Neural cell (in vitro differentiated cells): ENCODE measurements around the gene GBA2.

Experiments
- EZH2 ChIP-seq: fragments of 200-600, 300-800 bp; shearing (Covaris generic), sonication (generic); IDR thresholded peaks from 2 replicates; pipeline ENCODE4 v1.6.1; 2014; ENCODE audit warnings: antibody characterized with exemption, low read length, borderline replicate concordance, mild to moderate bottlenecking; ENCODE audit not compliant: insufficient read depth, poor library complexity, severe bottlenecking
- POLR2AphosphoS5 ChIP-seq: IDR thresholded peaks from 2 replicates; pipeline ENCODE4 v1.6.1; 2012
- REST ChIP-seq: IDR thresholded peaks from 2 replicates; pipeline ENCODE4 v1.6.1; 2012; ENCODE audit warnings: borderline replicate concordance
- SMC3 ChIP-seq: fragments of 450-650 bp; conservative IDR thresholded peaks from 2 replicates; pipeline ENCODE4 v1.6.1; 2014; ENCODE audit warnings: antibody characterized with exemption, mild to moderate bottlenecking, moderate library complexity; ENCODE audit not compliant: poor library complexity
- TF ChIP-seq, protein P1 (sequence below): fragments of 450-650 bp; IDR thresholded peaks from 2 replicates; pipeline ENCODE4 v1.5.1; 2014; ENCODE audit warnings: antibody characterized with exemption, mild to moderate bottlenecking, moderate library complexity; ENCODE audit not compliant: poor library complexity, severe bottlenecking

DNA sequence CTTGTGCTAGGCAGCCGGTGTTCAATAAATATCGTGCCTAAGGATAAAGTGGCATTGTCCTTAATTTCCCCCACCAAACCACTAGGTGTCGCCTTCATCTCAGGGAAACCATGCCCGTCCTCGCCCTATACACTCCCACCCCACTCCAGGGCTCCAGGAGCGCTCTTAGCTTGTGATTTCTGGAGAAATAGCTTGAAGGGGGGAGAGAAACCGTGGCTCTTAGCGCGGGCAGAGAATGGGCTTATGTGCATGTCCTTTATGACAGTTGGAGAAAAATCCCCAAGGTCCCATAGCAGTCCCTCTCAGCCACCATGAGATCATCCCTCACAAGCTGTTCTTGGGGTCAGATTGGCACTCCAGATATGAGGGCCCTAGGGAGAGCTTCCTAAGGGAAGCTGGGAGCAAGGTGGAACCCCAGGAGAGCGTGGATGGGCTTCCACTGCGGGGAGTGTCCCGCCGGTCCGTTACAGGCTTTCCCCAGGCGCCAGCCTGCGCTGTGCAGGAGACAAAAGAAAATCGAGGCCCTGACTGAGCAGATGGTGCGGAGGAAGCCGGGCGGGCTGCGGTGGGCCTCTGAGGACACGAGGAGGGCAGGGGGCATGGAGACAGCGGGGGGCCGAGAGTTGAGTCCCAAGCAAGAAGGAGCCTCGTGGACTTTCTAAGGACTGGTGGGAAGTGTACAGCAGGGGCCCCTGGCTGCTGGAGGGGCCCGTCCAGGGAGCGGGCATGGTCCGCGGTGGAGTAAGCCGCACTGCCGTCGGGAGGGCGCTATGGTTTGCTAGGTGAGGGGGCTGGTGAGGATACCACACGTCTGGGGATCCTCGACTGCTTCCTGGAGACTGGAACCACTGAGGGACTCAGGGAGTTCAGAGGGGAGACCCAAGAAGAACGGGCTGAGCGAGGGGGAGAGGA is 41.6 kb upstream of the GBA2 start:
- TF ChIP-seq, protein P1, sequence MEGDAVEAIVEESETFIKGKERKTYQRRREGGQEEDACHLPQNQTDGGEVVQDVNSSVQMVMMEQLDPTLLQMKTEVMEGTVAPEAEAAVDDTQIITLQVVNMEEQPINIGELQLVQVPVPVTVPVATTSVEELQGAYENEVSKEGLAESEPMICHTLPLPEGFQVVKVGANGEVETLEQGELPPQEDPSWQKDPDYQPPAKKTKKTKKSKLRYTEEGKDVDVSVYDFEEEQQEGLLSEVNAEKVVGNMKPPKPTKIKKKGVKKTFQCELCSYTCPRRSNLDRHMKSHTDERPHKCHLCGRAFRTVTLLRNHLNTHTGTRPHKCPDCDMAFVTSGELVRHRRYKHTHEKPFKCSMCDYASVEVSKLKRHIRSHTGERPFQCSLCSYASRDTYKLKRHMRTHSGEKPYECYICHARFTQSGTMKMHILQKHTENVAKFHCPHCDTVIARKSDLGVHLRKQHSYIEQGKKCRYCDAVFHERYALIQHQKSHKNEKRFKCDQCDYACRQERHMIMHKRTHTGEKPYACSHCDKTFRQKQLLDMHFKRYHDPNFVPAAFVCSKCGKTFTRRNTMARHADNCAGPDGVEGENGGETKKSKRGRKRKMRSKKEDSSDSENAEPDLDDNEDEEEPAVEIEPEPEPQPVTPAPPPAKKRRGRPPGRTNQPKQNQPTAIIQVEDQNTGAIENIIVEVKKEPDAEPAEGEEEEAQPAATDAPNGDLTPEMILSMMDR: peak; percentile 99
- TF ChIP-seq EZH2 (no peak), REST (no peak), POLR2AphosphoS5 (no peak), SMC3 (peak; percentile 92)
